WTC11 (cell line): Measurements from ENCODE around the gene GTF2H3. TPM values are rescaled to one million over a fixed set of nuclear protein-coding genes. Genes with fewer than 3 reads are reported as not detected.

Experiments used
- ATAC-seq: fragments of 200-7000 bp; cut with Tn5 transposase; 2 replicates; pipeline ENCODE4 v1.10.0; 2021; ENCODE audit warnings: mild to moderate bottlenecking, moderate library complexity
- CTCF ChIA-PET: fragments of 300-600 bp; sonication (Branson Sonifier 250); formaldehyde crosslinking; loops from one replicate; lab custom pipeline; 2021; ENCODE audit warnings: antibody characterized with exemption; lab: Charles Lee
- POLR2A ChIA-PET: fragments of 350-600 bp; sonication (Branson Sonifier 250); formaldehyde crosslinking; loops from one replicate; lab custom pipeline; 2021; ENCODE audit warnings: antibody characterized with exemption; lab: Charles Lee
- DNase-seq: peaks from one replicate; pipeline ENCODE4 v3.0.0; 2021; ENCODE audit warnings: low spot score
- H3K27ac Mint-ChIP-seq: 2 replicates; pipeline ENCODE4 v1.8.0; 2021; ENCODE audit warnings: mixed read lengths
- H3K27me3 Mint-ChIP-seq: 2 replicates; pipeline ENCODE4 v1.8.0; 2021; ENCODE audit warnings: low read depth, mild to moderate bottlenecking, moderate library complexity, mixed read lengths
- H3K36me3 Mint-ChIP-seq: 2 replicates; pipeline ENCODE4 v1.8.0; 2021; ENCODE audit warnings: mixed read lengths
- H3K4me1 Mint-ChIP-seq: 2 replicates; pipeline ENCODE4 v1.8.0; 2022; ENCODE audit warnings: mixed read lengths
- H3K4me3 Mint-ChIP-seq: 2 replicates; pipeline ENCODE4 v1.8.0; 2021; ENCODE audit warnings: mild to moderate bottlenecking, moderate library complexity, mixed read lengths
- H3K9me3 Mint-ChIP-seq: 2 replicates; pipeline ENCODE4 v1.8.0; 2021; ENCODE audit warnings: mixed read lengths
- ATF3 ChIP-seq: sonication (generic); formaldehyde crosslinking; conservative IDR thresholded peaks from 2 replicates; pipeline ENCODE4 v1.8.1; 2022; ENCODE audit warnings: mild to moderate bottlenecking, missing genetic modification reagents
- CTCF ChIP-seq: fragments of 200-600 bp; IDR thresholded peaks from 2 replicates; pipeline ENCODE4 v1.8.0; 2022; ENCODE audit warnings: antibody characterized with exemption
- E2F1 ChIP-seq: sonication (generic); formaldehyde crosslinking; IDR thresholded peaks from 2 replicates; pipeline ENCODE4 v1.8.0; 2022; ENCODE audit warnings: mild to moderate bottlenecking, missing genetic modification reagents
- ERG ChIP-seq: fragments of 250-450 bp; sonication (Bioruptor Pico); IDR thresholded peaks from 2 replicates; pipeline ENCODE4 v1.8.0; 2021; ENCODE audit warnings: mild to moderate bottlenecking
- ETV6 ChIP-seq: sonication (generic); formaldehyde crosslinking; IDR thresholded peaks from 2 replicates; pipeline ENCODE4 v1.8.1; 2022; ENCODE audit warnings: mild to moderate bottlenecking, missing genetic modification reagents
- FOXJ3 ChIP-seq: sonication (generic); formaldehyde crosslinking; IDR thresholded peaks from 2 replicates; pipeline ENCODE4 v1.9.0; 2021; ENCODE audit warnings: missing genetic modification reagents, mild to moderate bottlenecking, borderline replicate concordance
- GRHL2 ChIP-seq: fragments of 250-450 bp; sonication (Bioruptor Pico); IDR thresholded peaks from 2 replicates; pipeline ENCODE4 v1.8.0; 2022; ENCODE audit warnings: mild to moderate bottlenecking, moderate library complexity; ENCODE audit not compliant: insufficient replicate concordance, severe bottlenecking
- KAT7 ChIP-seq: sonication (generic); formaldehyde crosslinking; IDR thresholded peaks from 2 replicates; pipeline ENCODE4 v1.8.1; 2023; ENCODE audit warnings: missing genetic modification reagents, mild to moderate bottlenecking, borderline replicate concordance
- MLX ChIP-seq: sonication (generic); formaldehyde crosslinking; IDR thresholded peaks from 2 replicates; pipeline ENCODE4 v1.8.1; 2023; ENCODE audit warnings: mild to moderate bottlenecking, missing genetic modification reagents, moderate library complexity
- NFYB ChIP-seq: sonication (generic); formaldehyde crosslinking; conservative IDR thresholded peaks from 2 replicates; pipeline ENCODE4 v1.8.0; 2022; ENCODE audit warnings: low read depth, missing genetic modification reagents
- NR1H2 ChIP-seq: sonication (generic); formaldehyde crosslinking; IDR thresholded peaks from 2 replicates; pipeline ENCODE4 v1.9.0; 2021; ENCODE audit warnings: mild to moderate bottlenecking, moderate library complexity, missing genetic modification reagents
- SMAD3 ChIP-seq: sonication (generic); formaldehyde crosslinking; IDR thresholded peaks from 2 replicates; pipeline ENCODE4 v1.8.0; 2022; ENCODE audit warnings: missing genetic modification reagents, mild to moderate bottlenecking, borderline replicate concordance
- STAT6 ChIP-seq: sonication (generic); formaldehyde crosslinking; conservative IDR thresholded peaks from 2 replicates; pipeline ENCODE4 v1.8.1; 2023; ENCODE audit warnings: mild to moderate bottlenecking, low read depth, missing genetic modification reagents, moderate library complexity
- USF2 ChIP-seq: sonication (generic); formaldehyde crosslinking; IDR thresholded peaks from 2 replicates; pipeline ENCODE4 v1.8.1; 2023; ENCODE audit warnings: mild to moderate bottlenecking, missing genetic modification reagents, moderate library complexity
- ZNF121 ChIP-seq: sonication (generic); formaldehyde crosslinking; IDR thresholded peaks from 2 replicates; pipeline ENCODE4 v1.8.0; 2023; ENCODE audit warnings: missing genetic modification reagents
- ZNF219 ChIP-seq: sonication (generic); formaldehyde crosslinking; IDR thresholded peaks from 2 replicates; pipeline ENCODE4 v1.8.0; 2023; ENCODE audit warnings: missing genetic modification reagents, mild to moderate bottlenecking, borderline replicate concordance
- ZNF263 ChIP-seq: sonication (generic); formaldehyde crosslinking; IDR thresholded peaks from 2 replicates; pipeline ENCODE4 v1.8.1; 2022; ENCODE audit warnings: low read depth, mild to moderate bottlenecking, moderate library complexity, missing genetic modification reagents
- ZNF281 ChIP-seq: sonication (generic); formaldehyde crosslinking; IDR thresholded peaks from 2 replicates; pipeline ENCODE4 v1.8.0; 2023; ENCODE audit warnings: mild to moderate bottlenecking, missing genetic modification reagents
- ZNF396 ChIP-seq: fragments of 250-450 bp; sonication (Bioruptor Pico); IDR thresholded peaks from 2 replicates; pipeline ENCODE4 v1.8.0; 2021; ENCODE audit warnings: mild to moderate bottlenecking, moderate library complexity, borderline replicate concordance
- ZNF532 ChIP-seq: fragments of 250-450 bp; sonication (Bioruptor Pico); IDR thresholded peaks from 2 replicates; pipeline ENCODE4 v1.9.0; 2021; ENCODE audit warnings: mild to moderate bottlenecking, borderline replicate concordance
- total RNA-seq: library from RNA; stranded (reverse); gene quantifications from 3 replicates; pipeline ENCODE4 v1.2.3, GENCODE V29; 2021

GTF2H3 gene
- total RNA-seq, 1 experiment from 2014 or later: 31.6 TPM

GRCh38 chr12:123607756-123608155 is 25.9 kb upstream of the GTF2H3 start:
- H3K27me3 Mint-ChIP-seq: no peaks in the 10 kb centered on the region
- H3K27ac Mint-ChIP-seq: no peak overlapping the region
- no peak for DNase-seq
- no peak overlapping the region for H3K4me3 Mint-ChIP-seq
- POLR2A ChIA-PET: no interaction called here
- H3K36me3 Mint-ChIP-seq: peaks cover 72% of the 10 kb centered on the region
- CTCF ChIA-PET: no interaction called here
- H3K9me3 Mint-ChIP-seq: no peaks in the 10 kb centered on the region
- no peak for ATAC-seq
- no peak for TF ChIP-seq ATF3 (CRISPR knock-in tag)
- no peak for TF ChIP-seq ZNF263 (CRISPR knock-in tag)
- TF ChIP-seq FOXJ3 (CRISPR knock-in tag): no peak
- no peak for TF ChIP-seq KAT7 (CRISPR knock-in tag)
- TF ChIP-seq GRHL2 (CRISPR knock-in tag): no peak
- TF ChIP-seq NR1H2 (CRISPR knock-in tag): no peak
- no peak for TF ChIP-seq NFYB (CRISPR knock-in tag)
- no peak for TF ChIP-seq MLX (CRISPR knock-in tag)
- TF ChIP-seq ZNF219: no peak
- no peak for TF ChIP-seq ETV6 (CRISPR knock-in tag)
- TF ChIP-seq ZNF532 (CRISPR knock-in tag): no peak
- no peak for TF ChIP-seq ZNF281 (CRISPR knock-in tag)
- no peak for TF ChIP-seq E2F1
- TF ChIP-seq STAT6 (CRISPR knock-in tag): no peak
- TF ChIP-seq ERG (CRISPR knock-in tag): no peak
- TF ChIP-seq SMAD3 (CRISPR knock-in tag): no peak
- TF ChIP-seq USF2 (CRISPR knock-in tag): no peak
- no peak for TF ChIP-seq ZNF396 (CRISPR knock-in tag)
- TF ChIP-seq ZNF121 (CRISPR knock-in tag): no peak
- no peak for TF ChIP-seq CTCF
- H3K4me1 Mint-ChIP-seq: peaks cover 5% of the 10 kb centered on the region
